Measurements from ENCODE around the gene HTR1A. TPM values are rescaled to one million over a fixed set of nuclear protein-coding genes. Genes with fewer than 3 reads are reported as not detected.

The HTR1A gene
- total and polyA plus RNA-seq, 2 of the 8 experiments (the other 6 are each of a cell fraction or from before 2014, with no cell fraction given): 4.7 to 6.5 TPM

- H4K91ac ChIP-seq (replicated peaks; ENCODE audit: insufficient read length, low read length): no peak overlapping the region
- peaks cover 0 to 4% (median 0%) of the 10 kb centered on the region in 4 experiments; a peak in 1 of 7 replicates for H3K4me1 ChIP-seq (replicated peaks in 1 of 4; ENCODE audit: control insufficient read depth in 3 of 4, insufficient read depth in 4 of 4, low read length in 3 of 4)
- POLR2A ChIA-PET (ENCODE audit: partially characterized antibody): no interaction called here
- no peak overlapping the region for H3K4me3 ChIP-seq (ENCODE audit: extremely low read depth in 1 of 4, insufficient read depth in 2 of 4, low read depth in 3 of 4, low read length in 4 of 4)
- H3K36me3 ChIP-seq (ENCODE audit: control insufficient read depth in 2 of 4, insufficient read depth in 4 of 4, low read length in 3 of 4): no peaks in the 10 kb centered on the region
- DNase-seq (ENCODE audit: low read depth in 1 of 2, low spot score in 2 of 2): no peak
- no peak overlapping the region for H2AK5ac ChIP-seq (ENCODE audit: low read depth, low read length)
- H3K23ac ChIP-seq (ENCODE audit: insufficient read length): no peak overlapping the region
- H3K4me2 ChIP-seq (ENCODE audit: insufficient read depth in 1 of 2, low read depth in 2 of 2, low read length in 2 of 2): no peak overlapping the region
- H4K8ac ChIP-seq (ENCODE audit: extremely low read depth, insufficient read depth, low read length): no peak overlapping the region
- CTCF ChIA-PET (ENCODE audit: partially characterized antibody): no interaction called here
- no peak overlapping the region for H3K4ac ChIP-seq (replicated peaks; ENCODE audit: insufficient read length, low read depth, low read length)
- H2BK15ac ChIP-seq (ENCODE audit: low read length): no peak overlapping the region
- H4K20me1 ChIP-seq (replicated peaks in 1 of 2; ENCODE audit: control insufficient read depth in 1 of 2, insufficient read depth in 2 of 2, low read length in 2 of 2): no peaks in the 10 kb centered on the region
- H2BK5ac ChIP-seq (ENCODE audit: low read depth, low read length): no peak overlapping the region
- no peaks in the 10 kb centered on the region for H3K79me1 ChIP-seq (ENCODE audit: low read depth, low read length)
- H3K23me2 ChIP-seq (ENCODE audit: low read depth, low read length): peaks cover 1% of the 10 kb centered on the region; the same call in 1 of the 2 replicates
- no peaks in the 10 kb centered on the region for H3K27me3 ChIP-seq (replicated peaks in 1 of 4; ENCODE audit: control insufficient read depth in 3 of 4, extremely low read depth in 1 of 4, insufficient read depth in 3 of 4, low read length in 3 of 4)
- H2BK120ac ChIP-seq (replicated peaks; ENCODE audit: low read depth, low read length): no peak overlapping the region
- H3K9ac ChIP-seq (replicated peaks in 1 of 4; ENCODE audit: extremely low read depth in 1 of 4, low read depth in 3 of 4, low read length in 3 of 4): no peak overlapping the region
- no peak overlapping the region for H3K18ac ChIP-seq (ENCODE audit: extremely low read depth, low read length)
- H2BK20ac ChIP-seq (ENCODE audit: low read length): no peak overlapping the region
- 90% methylated on average over 3 of the region's 3 CpGs; no CpG with 5 or more reads in 1 of the 2 experiments for WGBS, 2 experiments (ENCODE audit: extremely low coverage in 1 of 2, insufficient coverage in 1 of 2, insufficient read length in 1 of 2, insufficient replicate concordance in 2 of 2, low coverage in 1 of 2, low lambda C conversion rate in 2 of 2, missing lambda C conversion rate in 1 of 2)
- no peak overlapping the region for H2BK12ac ChIP-seq (ENCODE audit: low read depth, low read length)
- H3K27ac ChIP-seq (ENCODE audit: low read depth, low read length): no peak overlapping the region
- no peaks in the 10 kb centered on the region for H3K9me3 ChIP-seq (ENCODE audit: insufficient read depth in 2 of 2, low read depth in 1 of 2, low read length in 1 of 2)
- H3K14ac ChIP-seq (ENCODE audit: insufficient read length): no peak overlapping the region
- H3K56ac ChIP-seq (replicated peaks; ENCODE audit: insufficient read length, low read depth, low read length): no peak overlapping the region
- FAIRE-seq: no peak
- no peak overlapping the region for H2AFZ ChIP-seq (ENCODE audit: low read length)
- no peaks in the 10 kb centered on the region for H3K79me2 ChIP-seq (ENCODE audit: control insufficient read depth in 1 of 2, insufficient read depth in 2 of 2, low read length in 2 of 2)
- no peak overlapping the region for H4K5ac ChIP-seq (ENCODE audit: insufficient read length, low read depth, low read length)
- TF ChIP-seq POLR2AphosphoS5 (IDR thresholded peaks at IDR 0.05; ENCODE audit: low read depth, low read length): no peak
- no peak for TF ChIP-seq RXRA (IDR thresholded peaks at IDR 0.05; ENCODE audit: insufficient read depth, low read depth, low read length)
- no peak for TF ChIP-seq TBP (IDR thresholded peaks at IDR 0.05; ENCODE audit: low read depth, low read length)
- TF ChIP-seq RNF2 (IDR thresholded peaks at IDR 0.05; ENCODE audit: borderline replicate concordance, low read depth, low read length, missing control alignments, poor library complexity, severe bottlenecking): no peak
- TF ChIP-seq BCL11A (IDR thresholded peaks at IDR 0.05; ENCODE audit: low read depth in 2 of 2, low read length in 2 of 2): no peak
- TF ChIP-seq SP4 (IDR thresholded peaks at IDR 0.05; ENCODE audit: low read length): no peak
- no peak for TF ChIP-seq USF2 (IDR thresholded peaks at IDR 0.05; ENCODE audit: low read length)
- TF ChIP-seq GABPA (IDR thresholded peaks at IDR 0.05; ENCODE audit: borderline replicate concordance, insufficient read depth, low read length): no peak
- TF ChIP-seq JUN (IDR thresholded peaks at IDR 0.05; ENCODE audit: low read depth, low read length): no peak
- no peak for TF ChIP-seq CHD1 (IDR thresholded peaks at IDR 0.05; ENCODE audit: low read depth, low read length)
- TF ChIP-seq CTBP2 (IDR thresholded peaks at IDR 0.05; ENCODE audit: borderline replicate concordance, insufficient read depth, insufficient read length, low read length): no peak
- TF ChIP-seq ATF3 (IDR thresholded peaks at IDR 0.05; ENCODE audit: insufficient read depth, low read depth, low read length): no peak
- no peak for TF ChIP-seq TAF1 (IDR thresholded peaks at IDR 0.05; ENCODE audit: low read depth, low read length)
These were observed 41.7 kb upstream of the HTR1A start for GRCh38 chr5:64003966-64004365.
